Measurements from ENCODE around the gene PDHA1. TPM values are rescaled to one million over a fixed set of nuclear protein-coding genes. Genes with fewer than 3 reads are reported as not detected.

The PDHA1 gene
- total and polyA plus RNA-seq, 2 donors (not counting 1 experiment from before 2014, with no cell fraction given) = 73.2 to 161 TPM

DNA sequence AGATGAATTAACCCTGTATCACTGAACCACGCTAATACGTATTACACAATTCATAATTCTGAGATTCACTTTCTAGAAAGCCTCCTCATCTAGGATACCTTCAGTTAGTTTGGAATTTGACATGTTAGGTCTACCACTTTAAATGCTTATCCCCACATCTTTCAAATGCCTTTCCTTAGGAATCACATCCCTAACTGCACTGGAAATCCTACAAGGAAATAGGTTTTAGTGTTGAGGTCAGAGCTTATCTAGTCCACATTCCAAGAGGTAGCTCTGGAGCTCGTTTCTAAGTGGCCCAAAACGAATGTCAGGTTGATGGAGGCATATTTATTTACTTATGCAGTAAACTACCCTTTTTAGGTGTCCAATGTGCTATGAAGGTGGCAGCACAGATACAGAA is 18.0 kb downstream of the PDHA1 start:
- peak in 1 of 2 donors; percentile 19 for DNase-seq (ENCODE audit: low read depth in 2 of 2)
- Histone ChIP-seq H3K9me3 (ENCODE audit: control insufficient read depth, insufficient read depth, low read depth, low read length) (no peaks in the 10 kb centered on the region), H3K4me1 (ENCODE audit: control insufficient read depth, extremely low read depth, insufficient read depth, low read length) (no peaks in the 10 kb centered on the region), H3K9ac (ENCODE audit: insufficient read depth, low read length) (no peak overlapping the region), H2AFZ (ENCODE audit: low read length) (no peak overlapping the region), H3K27me3 (ENCODE audit: control insufficient read depth, insufficient read depth, low read length) (no peaks in the 10 kb centered on the region), H3K27ac (ENCODE audit: insufficient read depth, low read length) (no peak overlapping the region), H3K4me3 (replicated peaks in 1 of 4; ENCODE audit: control extremely low read depth in 1 of 4, insufficient read depth in 1 of 4, low read depth in 3 of 4, low read length in 4 of 4) (no peak overlapping the region), H3K36me3 (ENCODE audit: control insufficient read depth, insufficient read depth, low read length) (peaks cover 1% of the 10 kb centered on the region), H4K20me1 (ENCODE audit: control insufficient read depth, extremely low read depth, insufficient read depth, low read length) (no peaks in the 10 kb centered on the region), H3K79me2 (ENCODE audit: control insufficient read depth, insufficient read depth, low read length) (no peaks in the 10 kb centered on the region), H3K4me2 (ENCODE audit: extremely low read depth, insufficient read depth, low read length) (no peak overlapping the region)
- TF ChIP-seq EZH2 (IDR thresholded peaks at IDR 0.05; ENCODE audit: low read length, missing control alignments) = no peak
- TF ChIP-seq, protein P1, sequence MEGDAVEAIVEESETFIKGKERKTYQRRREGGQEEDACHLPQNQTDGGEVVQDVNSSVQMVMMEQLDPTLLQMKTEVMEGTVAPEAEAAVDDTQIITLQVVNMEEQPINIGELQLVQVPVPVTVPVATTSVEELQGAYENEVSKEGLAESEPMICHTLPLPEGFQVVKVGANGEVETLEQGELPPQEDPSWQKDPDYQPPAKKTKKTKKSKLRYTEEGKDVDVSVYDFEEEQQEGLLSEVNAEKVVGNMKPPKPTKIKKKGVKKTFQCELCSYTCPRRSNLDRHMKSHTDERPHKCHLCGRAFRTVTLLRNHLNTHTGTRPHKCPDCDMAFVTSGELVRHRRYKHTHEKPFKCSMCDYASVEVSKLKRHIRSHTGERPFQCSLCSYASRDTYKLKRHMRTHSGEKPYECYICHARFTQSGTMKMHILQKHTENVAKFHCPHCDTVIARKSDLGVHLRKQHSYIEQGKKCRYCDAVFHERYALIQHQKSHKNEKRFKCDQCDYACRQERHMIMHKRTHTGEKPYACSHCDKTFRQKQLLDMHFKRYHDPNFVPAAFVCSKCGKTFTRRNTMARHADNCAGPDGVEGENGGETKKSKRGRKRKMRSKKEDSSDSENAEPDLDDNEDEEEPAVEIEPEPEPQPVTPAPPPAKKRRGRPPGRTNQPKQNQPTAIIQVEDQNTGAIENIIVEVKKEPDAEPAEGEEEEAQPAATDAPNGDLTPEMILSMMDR (conservative IDR thresholded peaks at IDR 0.05 in 1 of 2, IDR thresholded peaks at IDR 0.05 in 1 of 2; ENCODE audit: low read depth in 1 of 2, low read length in 2 of 2) = no peak

GRCh38 chrX:19368576-19368975 is 24.8 kb downstream of the PDHA1 start:
- DNase-seq (ENCODE audit: low read depth in 2 of 2) = peak in 1 of 2 donors; percentile 41
- H3K4me2 ChIP-seq (ENCODE audit: extremely low read depth, insufficient read depth, low read length) = no peak overlapping the region
- H3K4me3 ChIP-seq (replicated peaks in 1 of 4; ENCODE audit: control extremely low read depth in 1 of 4, insufficient read depth in 1 of 4, low read depth in 3 of 4, low read length in 4 of 4) = no peak overlapping the region
- no peak for TF ChIP-seq EZH2 (IDR thresholded peaks at IDR 0.05; ENCODE audit: low read length, missing control alignments)
- TF ChIP-seq, protein P1 (conservative IDR thresholded peaks at IDR 0.05 in 1 of 2, IDR thresholded peaks at IDR 0.05 in 1 of 2; ENCODE audit: low read depth in 1 of 2, low read length in 2 of 2) = no peak
- H3K9me3 ChIP-seq (ENCODE audit: control insufficient read depth, insufficient read depth, low read depth, low read length) = no peaks in the 10 kb centered on the region
- H3K27ac ChIP-seq (ENCODE audit: insufficient read depth, low read length) = no peak overlapping the region
- H4K20me1 ChIP-seq (ENCODE audit: control insufficient read depth, extremely low read depth, insufficient read depth, low read length) = no peaks in the 10 kb centered on the region
- H3K27me3 ChIP-seq (ENCODE audit: control insufficient read depth, insufficient read depth, low read length) = no peaks in the 10 kb centered on the region
- no peak overlapping the region for H3K9ac ChIP-seq (ENCODE audit: insufficient read depth, low read length)
- H2AFZ ChIP-seq (ENCODE audit: low read length) = no peak overlapping the region
- no peaks in the 10 kb centered on the region for H3K36me3 ChIP-seq (ENCODE audit: control insufficient read depth, insufficient read depth, low read length)
- H3K79me2 ChIP-seq (ENCODE audit: control insufficient read depth, insufficient read depth, low read length) = no peaks in the 10 kb centered on the region
- H3K4me1 ChIP-seq (ENCODE audit: control insufficient read depth, extremely low read depth, insufficient read depth, low read length) = no peaks in the 10 kb centered on the region

- H3K4me1 ChIP-seq (ENCODE audit: control insufficient read depth, extremely low read depth, insufficient read depth, low read length) = no peaks in the 10 kb centered on the region
- no peak overlapping the region for H2AFZ ChIP-seq (ENCODE audit: low read length)
- H3K79me2 ChIP-seq (ENCODE audit: control insufficient read depth, insufficient read depth, low read length) = no peaks in the 10 kb centered on the region
- no peak overlapping the region for H3K27ac ChIP-seq (ENCODE audit: insufficient read depth, low read length)
- peak; percentile 6 to 50 for DNase-seq (ENCODE audit: low read depth in 2 of 2)
- H3K9me3 ChIP-seq (ENCODE audit: control insufficient read depth, insufficient read depth, low read depth, low read length) = no peaks in the 10 kb centered on the region
- H3K9ac ChIP-seq (ENCODE audit: insufficient read depth, low read length) = no peak overlapping the region
- peaks cover 3% of the 10 kb centered on the region for H3K27me3 ChIP-seq (ENCODE audit: control insufficient read depth, insufficient read depth, low read length)
- H3K36me3 ChIP-seq (ENCODE audit: control insufficient read depth, insufficient read depth, low read length) = no peaks in the 10 kb centered on the region
- TF ChIP-seq, protein P1 (conservative IDR thresholded peaks at IDR 0.05 in 1 of 2, IDR thresholded peaks at IDR 0.05 in 1 of 2; ENCODE audit: low read depth in 1 of 2, low read length in 2 of 2) = no peak
- H3K4me3 ChIP-seq (replicated peaks in 1 of 4; ENCODE audit: control extremely low read depth in 1 of 4, insufficient read depth in 1 of 4, low read depth in 3 of 4, low read length in 4 of 4) = no peak overlapping the region
- H3K4me2 ChIP-seq (ENCODE audit: extremely low read depth, insufficient read depth, low read length) = no peak overlapping the region
- no peaks in the 10 kb centered on the region for H4K20me1 ChIP-seq (ENCODE audit: control insufficient read depth, extremely low read depth, insufficient read depth, low read length)
Observed at GRCh38 chrX:19370061-19370460, 26.3 kb downstream of the PDHA1 start.

Data from fibroblast of lung (primary cell).